Activated CD4-positive, alpha-beta T cell treated with anti-CD3 and anti-CD28 coated beads, Interleukin-2, Interleukin-4, amounts not matched to agents 100 ng/mL and 50 ng/mL, durations not matched to agents 16 hours and 8 hours (primary cell): ENCODE results near the gene ACOT8.
"Not testable (repeated sequence)": the region's sequence is repeated elsewhere in the genome, so short reads cannot be mapped to it uniquely, and the experiment has no call there.

ENCODE experiments used
- DNase-seq: peaks from one replicate; pipeline ENCODE4 v3.0.0-alpha.2; 2020; ENCODE audit warnings: low spot score

The ACOT8 gene

GRCh38 chr20:45857114-45857881, at the start of gene ACOT8, which contains the start of gene ZSWIM3:
TSS of gene ACOT8 (minus strand) at chr20:45857392. CDS start at chr20:45857315, 77 bp downstream.
TSS of gene ZSWIM3 (plus strand) at chr20:45857614. CDS start at chr20:45857826, 212 bp downstream.
- peak; percentile 100 for DNase-seq

- no peak for DNase-seq
Measured at GRCh38 chr20:45905505-45906079, 48.4 kb upstream of the ACOT8 start.

GRCh38 chr20:45904583-45905504, 47.7 kb upstream of the ACOT8 start:
- no peak for DNase-seq

GRCh38 chr20:45902199-45902701, 45.1 kb upstream of the ACOT8 start:
- DNase-seq = no peak

- not testable (repeated sequence) for DNase-seq
Measured at GRCh38 chr20:45901332-45901731, 44.1 kb upstream of the ACOT8 start.

GRCh38 chr20:45899046-45899835, 42.0 kb upstream of the ACOT8 start:
- DNase-seq = no peak

- DNase-seq = no peak
Measured at GRCh38 chr20:45898285-45898684, 41.1 kb upstream of the ACOT8 start.

- DNase-seq = no peak
Measured at GRCh38 chr20:45897692-45898091, 40.5 kb upstream of the ACOT8 start.

- DNase-seq = no peak
Measured at GRCh38 chr20:45897289-45897688, 40.1 kb upstream of the ACOT8 start.

GRCh38 chr20:45896641-45897161, 39.5 kb upstream of the ACOT8 start:
- no peak for DNase-seq

- DNase-seq = no peak
Measured at GRCh38 chr20:45894797-45895196, 37.6 kb upstream of the ACOT8 start.

GRCh38 chr20:45893831-45894230, 36.6 kb upstream of the ACOT8 start:
- no peak for DNase-seq

GRCh38 chr20:45892828-45893500, 35.8 kb upstream of the ACOT8 start:
- no peak for DNase-seq

- DNase-seq = no peak
Measured at GRCh38 chr20:45892049-45892825, 35.0 kb upstream of the ACOT8 start.

GRCh38 chr20:45890985-45891983, 34.1 kb upstream of the ACOT8 start, which contains the start of the genes CTSA and NEURL2:
TSS of gene CTSA (plus strand) at chr20:45891335. CDS start at chr20:45891569, 234 bp downstream.
TSS of gene NEURL2 (minus strand) at chr20:45891208. CDS start at chr20:45890991, 217 bp downstream.
- DNase-seq = peak; percentile 88

GRCh38 chr20:45890077-45890984, 33.1 kb upstream of the ACOT8 start:
- no peak for DNase-seq

- DNase-seq = no peak
Measured at GRCh38 chr20:45888681-45889080, 31.5 kb upstream of the ACOT8 start.
